HL-60 (cell line): ENCODE measurements around the gene RPS16.

Source experiments
- DNase-seq, 2 experiments: peaks; one replicate each; pipeline ENCODE4 v3.0.0-alpha.2; 2010 to 2020; ENCODE audit warnings: low read depth in 1 of 2, low spot score in 1 of 2
- H3K27ac ChIP-seq: fragments of 250-450 bp; sonication (Bioruptor Pico); replicated peaks from 2 replicates; pipeline ENCODE4 v1.5.1; 2020; ENCODE audit warnings: mild to moderate bottlenecking, moderate library complexity
- H3K27me3 ChIP-seq: fragments of 250-450 bp; sonication (Bioruptor Pico); 2 replicates; pipeline ENCODE4 v1.5.1; 2021; ENCODE audit warnings: mild to moderate bottlenecking, moderate library complexity; ENCODE audit not compliant: insufficient read depth, poor library complexity, severe bottlenecking
- H3K4me3 ChIP-seq: replicated peaks from 2 replicates; pipeline ENCODE4 v1.5.1; 2011; ENCODE audit warnings: mild to moderate bottlenecking, control low read depth, low read length; ENCODE audit not compliant: insufficient read depth
- GABPA ChIP-seq: IDR thresholded peaks from 2 replicates; pipeline ENCODE4 v1.6.1; 2012; ENCODE audit warnings: low read depth
- POLR2AphosphoS5 ChIP-seq: IDR thresholded peaks from 2 replicates; pipeline ENCODE4 v1.6.1; 2012; ENCODE audit warnings: low read depth
- SPI1 ChIP-seq: IDR thresholded peaks from 2 replicates; pipeline ENCODE4 v1.6.1; 2012; ENCODE audit warnings: low read depth, mild to moderate bottlenecking, borderline replicate concordance
- TF ChIP-seq, protein P1 (sequence below): IDR thresholded peaks from 2 replicates; pipeline ENCODE4 v1.6.1; 2012; ENCODE audit warnings: low read depth; ENCODE audit not compliant: insufficient replicate concordance
- TF ChIP-seq, protein P2 (sequence below): IDR thresholded peaks from one replicate; pipeline ENCODE4 v1.5.1; 2011; ENCODE audit warnings: low read length, control low read depth, inconsistent platforms; ENCODE audit not compliant: insufficient read depth

RPS16 gene

DNA sequence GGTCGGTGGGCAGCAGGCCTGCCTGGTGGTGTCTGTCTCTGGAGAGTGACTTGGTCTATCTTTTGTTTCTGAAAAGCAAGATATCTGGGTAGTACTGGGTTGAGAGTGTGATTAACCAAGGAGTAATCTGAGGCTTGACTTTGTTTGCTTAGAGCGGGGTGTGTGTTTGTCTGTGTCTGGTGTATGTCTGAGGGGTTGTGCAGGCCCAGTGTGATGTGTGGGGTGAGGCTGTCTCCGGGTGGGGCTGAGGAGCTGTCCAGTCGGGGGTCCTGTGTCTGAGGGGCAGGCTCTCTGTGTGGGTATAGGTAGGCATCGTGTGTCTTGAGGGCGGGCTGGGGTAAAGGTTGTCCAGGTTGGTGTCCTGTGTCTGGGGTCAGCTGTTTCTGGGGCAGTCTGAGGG, 33.8 kb upstream of the RPS16 start:
- no peak for TF ChIP-seq SPI1
- TF ChIP-seq POLR2AphosphoS5, result no peak
- TF ChIP-seq, protein P1, sequence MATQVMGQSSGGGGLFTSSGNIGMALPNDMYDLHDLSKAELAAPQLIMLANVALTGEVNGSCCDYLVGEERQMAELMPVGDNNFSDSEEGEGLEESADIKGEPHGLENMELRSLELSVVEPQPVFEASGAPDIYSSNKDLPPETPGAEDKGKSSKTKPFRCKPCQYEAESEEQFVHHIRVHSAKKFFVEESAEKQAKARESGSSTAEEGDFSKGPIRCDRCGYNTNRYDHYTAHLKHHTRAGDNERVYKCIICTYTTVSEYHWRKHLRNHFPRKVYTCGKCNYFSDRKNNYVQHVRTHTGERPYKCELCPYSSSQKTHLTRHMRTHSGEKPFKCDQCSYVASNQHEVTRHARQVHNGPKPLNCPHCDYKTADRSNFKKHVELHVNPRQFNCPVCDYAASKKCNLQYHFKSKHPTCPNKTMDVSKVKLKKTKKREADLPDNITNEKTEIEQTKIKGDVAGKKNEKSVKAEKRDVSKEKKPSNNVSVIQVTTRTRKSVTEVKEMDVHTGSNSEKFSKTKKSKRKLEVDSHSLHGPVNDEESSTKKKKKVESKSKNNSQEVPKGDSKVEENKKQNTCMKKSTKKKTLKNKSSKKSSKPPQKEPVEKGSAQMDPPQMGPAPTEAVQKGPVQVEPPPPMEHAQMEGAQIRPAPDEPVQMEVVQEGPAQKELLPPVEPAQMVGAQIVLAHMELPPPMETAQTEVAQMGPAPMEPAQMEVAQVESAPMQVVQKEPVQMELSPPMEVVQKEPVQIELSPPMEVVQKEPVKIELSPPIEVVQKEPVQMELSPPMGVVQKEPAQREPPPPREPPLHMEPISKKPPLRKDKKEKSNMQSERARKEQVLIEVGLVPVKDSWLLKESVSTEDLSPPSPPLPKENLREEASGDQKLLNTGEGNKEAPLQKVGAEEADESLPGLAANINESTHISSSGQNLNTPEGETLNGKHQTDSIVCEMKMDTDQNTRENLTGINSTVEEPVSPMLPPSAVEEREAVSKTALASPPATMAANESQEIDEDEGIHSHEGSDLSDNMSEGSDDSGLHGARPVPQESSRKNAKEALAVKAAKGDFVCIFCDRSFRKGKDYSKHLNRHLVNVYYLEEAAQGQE, result no peak
- no peak for TF ChIP-seq GABPA
- TF ChIP-seq, protein P2, sequence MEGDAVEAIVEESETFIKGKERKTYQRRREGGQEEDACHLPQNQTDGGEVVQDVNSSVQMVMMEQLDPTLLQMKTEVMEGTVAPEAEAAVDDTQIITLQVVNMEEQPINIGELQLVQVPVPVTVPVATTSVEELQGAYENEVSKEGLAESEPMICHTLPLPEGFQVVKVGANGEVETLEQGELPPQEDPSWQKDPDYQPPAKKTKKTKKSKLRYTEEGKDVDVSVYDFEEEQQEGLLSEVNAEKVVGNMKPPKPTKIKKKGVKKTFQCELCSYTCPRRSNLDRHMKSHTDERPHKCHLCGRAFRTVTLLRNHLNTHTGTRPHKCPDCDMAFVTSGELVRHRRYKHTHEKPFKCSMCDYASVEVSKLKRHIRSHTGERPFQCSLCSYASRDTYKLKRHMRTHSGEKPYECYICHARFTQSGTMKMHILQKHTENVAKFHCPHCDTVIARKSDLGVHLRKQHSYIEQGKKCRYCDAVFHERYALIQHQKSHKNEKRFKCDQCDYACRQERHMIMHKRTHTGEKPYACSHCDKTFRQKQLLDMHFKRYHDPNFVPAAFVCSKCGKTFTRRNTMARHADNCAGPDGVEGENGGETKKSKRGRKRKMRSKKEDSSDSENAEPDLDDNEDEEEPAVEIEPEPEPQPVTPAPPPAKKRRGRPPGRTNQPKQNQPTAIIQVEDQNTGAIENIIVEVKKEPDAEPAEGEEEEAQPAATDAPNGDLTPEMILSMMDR, result no peak
- H3K4me3 ChIP-seq, result no peak overlapping the region
- H3K27ac ChIP-seq, result no peak overlapping the region
- no peaks in the 10 kb centered on the region for H3K27me3 ChIP-seq
- DNase-seq, result no peak

DNA sequence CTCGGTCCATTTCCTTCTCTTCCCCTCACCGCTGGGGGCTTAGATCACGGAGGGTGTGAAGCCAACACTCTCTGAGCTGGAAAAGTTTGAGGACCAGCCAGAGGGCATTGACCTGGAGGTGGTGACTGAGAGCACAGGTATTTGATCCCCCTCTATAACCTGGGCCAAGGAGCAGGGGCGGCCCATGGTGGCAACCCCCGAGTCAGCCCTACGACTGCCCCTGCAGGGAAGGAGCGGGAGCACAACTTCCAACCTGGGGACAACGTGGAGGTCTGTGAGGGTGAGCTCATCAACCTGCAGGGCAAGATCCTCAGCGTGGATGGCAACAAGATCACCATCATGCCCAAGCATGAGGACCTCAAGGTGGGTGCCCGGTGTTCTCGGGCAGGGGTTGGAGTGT, 33.3 kb upstream of the RPS16 start:
- no peak for DNase-seq
- Histone ChIP-seq H3K27me3 (no peaks in the 10 kb centered on the region), H3K27ac (no peak overlapping the region), H3K4me3 (no peak overlapping the region)
- TF ChIP-seq, protein P1, result no peak
- TF ChIP-seq GABPA (no peak), SPI1 (no peak), POLR2AphosphoS5 (no peak)
- TF ChIP-seq, protein P2, result no peak

DNA sequence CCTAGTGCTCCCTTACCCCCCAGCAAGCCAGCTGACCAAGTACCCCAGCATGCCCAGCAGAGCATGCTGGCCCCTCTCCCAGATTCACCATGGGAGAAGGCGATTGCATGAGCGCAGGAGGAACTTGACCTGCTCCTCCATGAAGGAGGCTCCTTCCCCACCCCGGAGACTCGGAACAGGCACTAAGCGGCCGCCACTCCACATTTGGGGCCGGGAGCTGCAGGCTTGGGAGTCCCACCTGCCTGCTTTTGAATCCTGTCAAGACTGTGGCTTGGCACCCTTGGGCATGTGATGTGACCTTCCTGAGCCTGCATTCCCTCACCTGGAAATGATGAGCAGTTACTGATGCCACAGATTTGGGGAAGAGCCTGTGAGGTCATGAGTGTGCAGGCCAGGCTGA, 32.2 kb upstream of the RPS16 start:
- no peak for DNase-seq
- Histone ChIP-seq H3K27ac (no peak overlapping the region), H3K4me3 (no peak overlapping the region), H3K27me3 (no peaks in the 10 kb centered on the region)
- TF ChIP-seq SPI1, result no peak
- TF ChIP-seq, protein P1, result no peak
- TF ChIP-seq, protein P2, result no peak
